Putamen (tissue), 1 donor: ENCODE data around the gene HMCN1.

Source experiments
- DNase-seq: peaks from one replicate; pipeline ENCODE4 v3.0.0-alpha.2; 2016; ENCODE audit warnings: low spot score

Gene HMCN1

DNA sequence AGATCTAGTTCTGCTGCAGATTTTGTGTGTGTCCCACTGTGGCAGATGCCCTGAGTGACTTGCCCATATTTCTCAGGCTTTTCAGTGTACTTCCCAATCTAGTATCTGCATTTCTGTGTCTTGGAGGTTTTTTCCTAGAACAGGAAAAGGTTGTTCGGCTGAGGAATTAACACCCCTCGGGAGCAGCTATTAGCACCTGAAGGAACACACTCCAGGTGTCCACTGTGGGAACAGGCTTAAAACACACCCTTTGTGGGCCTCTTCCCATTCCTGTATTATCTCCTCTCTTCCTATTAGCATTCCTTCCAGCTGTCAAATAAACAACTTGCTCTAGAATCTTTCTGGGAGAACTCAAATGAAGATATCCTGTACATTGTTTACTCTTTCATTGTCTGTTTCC, 178.3 kb downstream of the HMCN1 start:
- no peak for DNase-seq

GRCh38 chr1:185914089-185914488, 179.9 kb downstream of the HMCN1 start:
- no peak for DNase-seq

DNA sequence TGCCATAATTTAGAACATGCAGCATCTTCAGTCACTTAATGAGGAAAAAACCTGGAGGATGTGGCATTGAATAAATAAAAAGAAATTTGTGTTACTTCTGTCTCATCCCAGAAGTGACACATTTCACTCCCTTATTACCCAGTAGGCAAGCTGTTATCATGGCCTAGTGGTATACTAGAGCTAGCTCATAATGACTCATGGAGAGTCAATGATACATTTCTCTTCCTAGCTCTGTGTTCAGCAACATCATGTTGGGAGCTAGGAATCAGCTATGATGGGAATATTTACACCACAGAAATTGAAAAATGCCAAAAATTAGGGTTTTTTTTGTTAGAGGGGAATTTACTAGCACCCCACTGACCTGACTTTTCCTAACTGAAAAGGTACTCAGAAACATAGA, 182.7 kb downstream of the HMCN1 start:
- no peak for DNase-seq

- no peak for DNase-seq
Measured at GRCh38 chr1:185917646-185918045, 183.5 kb downstream of the HMCN1 start.

GRCh38 chr1:185920602-185921001, 186.4 kb downstream of the HMCN1 start:
- no peak for DNase-seq

DNA sequence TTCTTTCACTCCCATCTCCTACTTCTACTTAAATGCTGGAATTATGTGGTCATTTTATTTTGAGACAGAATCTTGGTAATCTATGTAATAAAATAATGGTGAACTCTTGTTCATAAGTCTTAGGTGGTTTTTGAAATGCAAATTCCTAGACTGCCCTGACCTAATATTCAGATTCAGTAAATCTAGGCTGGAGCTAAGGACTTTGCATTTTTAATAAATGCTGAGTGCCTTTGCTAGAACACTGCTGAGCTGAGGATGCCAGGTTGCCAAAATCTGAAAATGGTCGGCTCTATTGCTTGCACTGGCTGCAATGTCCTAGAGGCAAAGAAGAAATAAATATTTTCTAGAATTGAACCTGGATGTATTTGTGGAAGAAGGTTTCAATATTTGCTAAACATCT, 187.4 kb downstream of the HMCN1 start:
- DNase-seq: no peak

- DNase-seq: no peak
Measured at GRCh38 chr1:185926588-185926987, 192.4 kb downstream of the HMCN1 start.

DNA sequence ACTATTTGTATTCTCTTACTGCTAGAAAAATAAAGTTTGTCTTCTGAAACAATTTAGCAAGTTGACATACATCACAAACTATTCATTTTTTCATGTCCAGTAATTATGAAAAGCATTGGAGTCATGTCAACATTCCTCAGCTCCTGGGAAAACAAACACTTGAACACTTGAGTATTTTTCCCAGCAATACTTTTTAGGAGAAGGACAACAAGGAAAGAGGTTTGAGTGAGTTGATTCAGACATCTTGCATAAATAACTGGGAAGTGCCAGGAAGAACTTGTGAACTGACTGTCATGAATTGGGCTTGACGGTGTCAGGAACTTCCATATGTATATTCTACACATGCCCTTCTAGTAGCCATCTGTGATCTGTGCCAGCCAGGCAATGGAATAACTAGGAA, 195.6 kb downstream of the HMCN1 start:
- no peak for DNase-seq

GRCh38 chr1:185931438-185931837, 197.2 kb downstream of the HMCN1 start:
- DNase-seq: no peak

- DNase-seq: no peak
Measured at GRCh38 chr1:185933580-185933979, 199.4 kb downstream of the HMCN1 start.

GRCh38 chr1:185934476-185935189, 200.4 kb downstream of the HMCN1 start:
- DNase-seq: no peak

DNA sequence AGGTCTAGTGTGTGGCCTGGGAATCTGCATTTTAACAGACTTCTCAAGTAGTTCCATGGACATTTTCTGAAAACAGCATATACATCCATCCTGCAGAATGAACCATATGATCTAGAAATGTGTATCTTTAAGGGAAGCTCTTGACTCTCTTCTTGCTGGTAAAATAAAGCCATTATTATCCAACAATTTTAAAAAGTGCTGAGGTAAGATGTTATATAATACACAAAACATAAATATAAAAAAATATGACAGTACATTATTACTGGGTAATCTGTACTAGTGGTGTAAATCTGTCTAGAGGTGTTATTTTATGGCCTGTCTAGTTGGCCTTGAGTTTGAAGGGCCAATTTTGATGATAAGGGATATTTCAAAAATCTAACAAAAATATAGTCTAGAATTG, 201.2 kb downstream of the HMCN1 start:
- DNase-seq: no peak

DNA sequence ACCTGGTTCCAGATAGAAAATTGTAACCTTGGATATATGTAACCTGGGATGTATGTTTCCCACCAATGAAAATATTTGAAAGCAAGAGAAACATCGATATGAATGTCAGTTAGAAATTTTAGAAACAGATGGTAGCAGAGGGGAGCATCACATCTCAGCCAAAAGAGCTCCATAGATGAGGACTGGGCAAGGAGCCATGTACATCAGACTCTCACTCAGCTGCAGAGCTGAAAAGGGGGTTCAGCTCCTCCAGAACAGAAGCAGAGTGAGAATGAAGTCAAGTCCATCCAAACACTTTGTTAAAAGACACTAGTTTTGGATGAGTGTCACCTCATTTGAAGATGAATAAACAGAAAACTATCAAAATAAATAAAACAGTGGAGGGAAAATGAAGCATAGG, 202.4 kb downstream of the HMCN1 start:
- DNase-seq: no peak

GRCh38 chr1:185938396-185938795, 204.2 kb downstream of the HMCN1 start:
- DNase-seq: no peak

- DNase-seq: no peak
Measured at GRCh38 chr1:185939142-185939541, 205.0 kb downstream of the HMCN1 start.

DNA sequence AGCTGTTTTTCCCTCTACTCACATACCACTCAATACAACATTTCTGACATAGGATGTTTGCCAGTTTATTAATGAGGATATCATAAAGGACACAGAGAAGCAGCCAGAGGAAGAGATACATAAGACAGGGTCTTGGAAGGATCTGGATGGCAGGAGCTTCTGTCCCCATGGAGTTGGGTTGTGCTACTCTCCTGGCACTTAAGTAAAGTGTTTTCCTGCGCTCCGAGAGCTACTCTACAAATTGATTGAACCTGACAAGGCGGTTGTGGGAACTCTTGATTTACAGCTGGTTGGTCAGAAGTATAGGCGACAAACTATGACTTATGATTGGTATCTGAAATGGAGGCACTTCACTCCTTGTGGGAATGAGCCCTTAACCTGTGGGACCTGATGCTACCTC, 208.8 kb downstream of the HMCN1 start:
- DNase-seq: no peak

DNA sequence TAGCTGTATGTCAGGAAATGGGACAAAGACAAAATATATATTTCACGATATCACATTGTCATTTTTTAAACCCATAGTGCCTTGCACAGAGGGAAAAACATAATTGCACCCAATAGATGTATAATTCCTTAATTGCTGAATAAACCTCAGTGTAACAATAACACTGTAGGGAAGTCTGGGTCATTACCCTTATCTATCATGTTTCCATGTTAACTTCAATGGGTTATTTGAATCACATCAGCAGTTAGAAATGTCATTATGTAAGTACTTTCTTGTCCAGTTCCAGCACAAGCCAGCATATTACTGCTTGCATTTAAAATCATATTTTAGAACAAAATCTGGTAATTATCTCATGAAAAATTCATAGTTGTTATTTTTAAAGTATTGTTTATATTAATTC, 222.7 kb downstream of the HMCN1 start:
- DNase-seq: no peak

DNA sequence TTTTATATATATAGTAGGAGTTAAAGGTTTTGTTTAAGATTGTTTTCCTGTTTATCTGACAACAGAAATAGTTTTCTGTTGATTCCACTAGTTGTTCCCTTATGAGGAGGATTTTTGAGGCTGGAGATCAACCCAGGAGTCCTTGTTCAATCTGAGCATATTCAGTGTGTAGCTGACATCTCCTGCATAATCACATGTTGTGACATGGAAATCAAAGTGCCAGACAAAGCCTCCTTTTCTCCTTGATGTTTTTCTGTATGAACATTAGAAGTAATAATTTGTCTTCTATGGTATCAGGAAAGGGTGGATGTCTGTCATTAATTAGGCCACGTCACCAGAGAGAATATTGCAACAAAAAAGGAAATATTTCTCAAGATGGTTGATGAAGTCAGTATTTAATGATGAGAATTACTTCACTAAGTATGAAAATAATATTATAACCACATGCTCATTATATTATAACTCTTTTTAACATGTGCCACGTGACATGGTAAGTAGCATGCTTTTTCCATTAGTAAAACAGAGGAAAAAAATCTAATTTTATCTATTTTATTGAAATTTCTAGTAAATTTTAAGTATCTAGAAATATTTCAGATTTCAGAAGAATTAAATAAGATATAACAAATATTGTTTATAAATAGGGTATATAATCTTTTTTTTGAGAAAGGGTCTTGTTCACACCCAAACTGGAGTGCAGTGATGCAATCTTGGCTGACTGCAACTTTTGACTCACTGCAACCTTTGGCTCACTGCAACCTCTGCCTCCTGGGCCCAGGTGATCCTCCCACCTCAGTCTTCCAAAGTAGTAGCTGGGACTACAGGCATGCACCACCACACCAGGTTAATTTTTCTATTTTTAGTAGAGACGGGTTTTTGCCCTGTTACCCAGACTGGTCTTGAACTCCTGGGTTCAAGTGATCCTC, 223.5 kb downstream of the HMCN1 start:
- no peak for DNase-seq

DNA sequence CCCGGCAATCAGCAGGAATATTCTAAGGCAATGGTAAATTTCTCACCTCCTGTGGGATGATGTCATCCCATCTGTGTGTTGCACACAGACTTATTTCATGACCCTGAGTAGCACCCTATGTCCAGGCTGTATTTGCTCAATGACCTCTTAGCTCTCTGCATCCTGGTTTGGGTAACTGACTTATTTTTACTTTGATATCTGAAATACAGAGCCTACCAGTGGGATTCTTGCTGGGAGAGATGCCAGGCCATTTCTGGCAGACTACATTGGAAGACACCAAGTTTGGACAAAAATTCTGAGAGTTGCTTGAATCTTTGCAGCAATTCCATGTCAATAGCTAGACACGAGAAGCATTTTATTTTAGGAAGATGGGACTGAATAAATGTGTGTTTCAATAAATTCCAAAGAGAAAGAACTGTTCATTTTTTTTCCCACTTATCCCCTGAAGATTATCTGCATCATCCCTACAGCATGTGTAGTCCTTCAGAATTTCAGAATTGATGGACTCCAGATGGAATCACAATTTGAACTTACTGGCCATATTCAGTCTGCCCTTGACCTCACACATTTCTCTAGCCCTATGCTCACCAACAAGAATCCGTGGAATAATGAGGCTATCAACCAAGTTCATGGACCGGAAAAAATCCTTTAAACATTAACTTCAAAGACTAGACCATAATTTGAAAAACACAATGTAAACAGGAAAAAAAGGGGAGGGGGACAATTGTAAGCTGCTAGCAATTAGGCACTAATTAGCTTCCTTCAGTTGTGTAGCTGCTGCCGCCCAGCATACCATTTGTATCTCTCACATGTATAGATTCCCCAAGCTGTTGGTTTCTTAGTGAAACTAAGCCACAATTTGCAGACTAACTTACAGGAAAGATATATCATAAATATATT, 226.5 kb downstream of the HMCN1 start:
- DNase-seq: no peak

DNA sequence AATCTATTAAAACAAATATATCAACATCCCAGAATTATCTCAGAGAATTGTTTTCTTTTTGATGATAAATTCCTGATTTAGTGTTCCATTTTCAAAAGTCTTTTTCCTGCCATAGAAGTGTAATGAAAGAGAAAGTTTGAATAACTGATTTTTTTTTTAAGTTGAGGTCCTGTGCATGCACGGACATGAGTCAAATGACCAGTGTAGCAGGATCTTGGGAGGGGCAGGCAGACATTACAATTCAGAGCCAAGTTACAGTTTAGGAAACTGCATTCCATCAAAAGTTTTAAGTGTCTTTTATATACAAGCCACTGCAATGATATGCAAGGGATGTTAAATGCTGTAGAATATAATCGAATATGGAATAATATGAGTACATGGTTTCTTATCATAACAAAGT, 227.5 kb downstream of the HMCN1 start:
- DNase-seq: no peak

GRCh38 chr1:185964946-185965345, 230.8 kb downstream of the HMCN1 start:
- DNase-seq: no peak

DNA sequence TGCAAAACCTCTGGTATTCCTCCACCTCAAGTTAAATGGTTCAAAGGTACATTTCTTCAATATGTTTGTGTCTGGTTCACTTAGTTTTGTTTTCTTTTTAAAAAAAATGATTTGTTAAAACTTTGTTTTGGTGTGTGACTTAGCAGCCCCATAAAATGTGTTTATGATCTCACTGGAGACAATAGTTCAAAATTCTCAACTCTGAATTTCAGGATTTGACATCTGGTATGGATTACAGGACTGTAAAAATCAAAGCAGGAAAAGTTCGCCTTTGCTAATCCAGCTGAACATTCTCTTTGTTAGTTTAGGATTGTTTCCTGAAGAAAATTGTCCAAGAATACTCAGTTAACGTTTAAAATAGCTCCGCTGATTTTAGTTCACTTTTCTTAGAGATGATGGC, 231.7 kb downstream of the HMCN1 start:
- DNase-seq: no peak
